ELR (cell line): Measurements from ENCODE around the gene LSM7.
"Not testable (repeated sequence)": the region's sequence is repeated elsewhere in the genome, so short reads cannot be mapped to it uniquely, and the experiment has no call there.

ENCODE experiments used
- DNase-seq: peaks from one replicate; pipeline ENCODE4 v3.0.0-alpha.2; 2015; ENCODE audit warnings: low read depth

Gene LSM7

DNA sequence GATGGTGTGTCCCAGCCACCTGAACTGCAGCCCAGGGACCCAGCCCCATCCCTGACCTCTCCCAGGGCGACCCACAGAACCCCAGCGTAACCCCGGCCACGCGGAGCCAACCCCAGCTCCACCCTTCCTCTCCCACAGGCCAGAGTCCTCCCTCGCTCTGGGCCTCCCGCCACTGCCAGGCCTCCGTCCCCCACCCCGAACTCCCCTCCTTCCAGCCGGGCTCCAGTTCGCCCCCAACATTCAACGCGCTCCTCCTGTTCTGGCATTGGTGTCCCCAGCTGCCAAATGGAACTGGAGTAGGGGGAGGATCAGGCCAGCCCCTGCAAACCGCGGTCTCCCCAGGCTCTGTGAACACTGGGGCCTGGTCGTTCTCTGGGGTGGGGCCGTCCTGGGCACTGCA lies 27.9 kb downstream of the LSM7 start:
- DNase-seq = no peak

DNA sequence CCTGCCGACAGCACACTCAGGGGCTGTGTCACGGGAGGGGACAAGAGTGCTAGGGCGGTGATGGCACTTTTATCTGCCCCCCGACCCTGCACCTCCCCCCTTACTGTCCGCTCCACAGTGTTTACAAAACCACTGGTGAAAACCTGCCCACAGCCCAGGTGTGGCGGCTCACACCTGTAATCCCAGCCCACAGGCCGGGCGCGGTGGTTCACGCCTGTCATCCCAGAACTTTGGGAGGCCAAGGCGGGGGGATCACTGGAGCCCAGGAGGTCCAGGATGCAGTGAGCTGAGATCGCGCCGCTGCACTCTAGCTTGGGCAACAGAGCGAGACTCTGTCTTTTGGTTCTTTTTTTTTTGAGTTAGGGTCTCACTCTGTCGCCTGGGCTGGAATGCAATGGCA lies 32.2 kb downstream of the LSM7 start:
- DNase-seq = no peak

GRCh38 chr19:2294687-2295335 lies 33.6 kb downstream of the LSM7 start:
- peak; percentile 28 for DNase-seq

DNA sequence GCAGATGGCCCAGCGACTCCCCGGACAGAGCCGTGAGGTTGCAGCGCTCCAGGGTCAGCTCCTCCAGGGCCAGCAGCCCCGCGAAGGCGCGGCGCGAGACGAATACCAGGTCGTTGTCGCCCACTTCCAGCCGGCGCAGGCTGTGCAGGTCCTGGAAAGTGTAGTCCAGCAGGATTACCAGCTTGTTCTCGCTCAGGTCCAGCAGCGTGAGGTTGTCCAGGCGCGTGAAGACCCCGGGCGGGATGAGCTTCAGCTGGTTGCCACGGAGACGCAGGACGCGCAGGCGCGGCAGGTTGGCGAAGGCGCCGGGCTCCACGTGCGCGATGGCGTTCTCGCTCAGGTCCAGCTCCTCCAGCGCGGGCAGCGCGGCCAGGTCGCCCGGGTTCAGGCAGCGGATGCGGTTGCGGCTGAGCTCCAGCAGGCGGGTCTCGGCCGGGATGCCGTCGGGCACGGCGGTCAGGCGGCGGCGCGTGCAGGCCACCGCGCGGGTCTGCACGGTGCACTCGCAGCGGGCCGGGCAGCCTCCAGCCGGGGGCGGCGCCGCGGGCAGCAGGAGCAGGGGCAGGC lies 37.1 kb downstream of the LSM7 start:
- peak; percentile 44 for DNase-seq

DNA sequence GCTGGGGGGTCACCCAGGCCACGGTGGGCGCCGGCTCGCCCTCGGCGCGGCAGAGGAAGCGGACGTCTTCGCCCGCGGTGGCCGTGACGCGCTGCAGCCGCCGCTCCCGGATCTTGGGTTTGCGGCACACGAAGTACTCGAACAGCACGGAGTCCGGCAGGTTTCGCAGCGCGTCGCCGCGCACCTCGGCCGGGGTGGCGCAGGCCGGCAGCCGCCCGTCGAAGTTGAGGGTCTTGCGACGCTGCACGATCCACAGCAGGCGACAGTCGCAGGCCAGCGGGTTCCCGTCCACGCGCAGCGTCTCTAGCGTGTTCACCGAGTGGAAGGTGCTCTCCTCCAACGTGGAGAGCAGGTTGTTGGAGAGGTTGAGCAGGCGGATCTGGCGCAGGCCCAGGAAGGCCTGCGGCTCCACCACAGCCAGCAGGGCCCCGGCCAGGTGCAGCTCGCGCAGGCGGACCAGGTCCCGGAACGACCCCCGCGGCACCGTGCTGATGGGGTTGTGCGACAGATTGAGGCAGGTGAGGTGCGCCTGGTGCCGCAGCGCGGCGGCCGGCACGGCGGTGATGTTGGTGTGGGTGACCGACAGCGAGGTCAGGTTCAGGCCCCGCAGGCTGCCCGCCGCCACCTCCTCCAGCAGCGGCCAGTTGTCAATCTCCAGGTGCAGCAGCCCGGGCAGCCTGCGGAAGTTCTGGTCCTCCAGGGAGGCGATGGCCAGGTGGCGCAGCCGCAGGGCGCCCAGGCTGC lies 37.8 kb downstream of the LSM7 start:
- no peak for DNase-seq

DNA sequence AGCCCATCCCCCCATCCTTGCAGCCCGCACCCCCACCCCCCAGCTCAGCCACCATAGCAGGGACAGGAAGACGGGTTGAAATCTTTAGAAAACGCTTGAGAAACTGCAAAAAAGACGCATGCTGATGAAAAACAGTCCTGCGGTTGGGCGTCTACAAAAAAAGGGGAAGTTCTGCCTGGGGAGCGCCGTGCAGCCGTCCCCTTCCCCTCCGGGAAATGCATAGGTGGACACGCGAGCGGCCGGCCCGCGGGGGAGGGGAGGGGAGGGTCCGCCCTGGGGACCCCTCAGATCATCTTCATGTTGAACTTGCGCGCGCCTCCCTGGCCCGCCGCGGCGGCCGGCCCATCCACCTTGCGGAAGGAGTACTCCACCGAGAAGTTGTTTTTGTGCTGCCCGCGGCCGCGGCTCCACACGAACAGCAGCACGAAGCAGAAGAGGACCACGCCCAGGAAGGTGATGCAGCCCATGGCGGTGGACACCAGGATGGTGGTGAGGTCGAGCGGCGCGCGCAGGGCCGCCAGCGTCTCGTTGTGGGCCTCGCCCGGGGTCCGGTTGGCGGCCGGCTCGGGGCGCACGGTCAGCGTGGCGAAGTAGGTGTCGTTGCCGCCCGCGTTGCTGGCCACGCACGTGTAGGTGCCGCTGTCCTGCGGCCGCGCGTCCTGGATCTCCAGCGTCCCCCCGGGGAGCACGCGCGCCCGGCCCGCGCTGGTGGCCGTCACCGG lies 38.5 kb downstream of the LSM7 start:
- DNase-seq = peak; percentile 31

DNA sequence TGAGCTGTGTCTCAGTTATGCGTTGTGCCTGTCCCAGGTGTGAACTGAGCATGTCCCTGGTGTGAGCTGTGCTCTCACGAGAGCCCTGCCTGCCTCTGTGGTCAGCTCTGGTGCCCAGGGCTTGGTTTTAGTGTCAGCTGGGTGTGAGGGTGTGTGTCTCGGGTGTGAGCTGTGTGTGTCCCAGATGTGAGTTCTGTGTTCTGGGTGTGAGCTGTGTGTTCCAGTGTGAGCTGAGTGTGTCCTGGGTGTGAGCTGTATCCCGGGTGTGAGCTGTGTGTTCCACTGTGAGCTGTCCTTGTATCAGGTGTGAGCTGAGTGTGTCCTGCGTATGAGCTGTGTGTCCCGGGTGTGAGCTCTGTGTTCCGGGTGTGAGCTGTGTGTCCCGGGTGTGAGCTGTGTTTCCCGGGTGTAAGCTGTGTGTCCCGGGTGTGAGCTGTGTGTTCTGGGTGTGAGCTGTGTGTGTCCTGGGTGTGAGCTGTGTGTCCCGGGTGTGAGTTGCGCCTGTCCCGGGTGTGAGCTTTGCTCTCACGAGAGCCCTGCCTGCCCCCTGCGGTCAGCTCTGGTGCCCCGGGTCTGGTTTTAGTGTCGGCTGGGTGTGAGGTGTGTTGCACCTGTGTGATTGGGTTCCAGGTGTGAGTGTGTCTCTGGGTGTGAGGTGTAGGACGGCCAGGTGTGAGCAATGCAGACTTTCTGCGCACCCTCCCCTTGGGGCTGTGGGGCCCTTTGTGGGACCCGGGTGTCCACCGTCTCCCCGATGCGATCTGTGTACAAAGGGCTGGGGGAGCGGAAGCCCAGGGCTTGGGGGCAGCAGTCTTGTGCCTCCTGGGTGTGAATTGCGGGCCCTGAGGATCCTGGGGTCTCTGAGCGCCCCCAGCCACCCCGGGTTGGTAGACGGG lies 39.3 kb downstream of the LSM7 start:
- no peak for DNase-seq

- no peak for DNase-seq
Observed at GRCh38 chr19:2288338-2288817, 40.0 kb downstream of the LSM7 start.

- DNase-seq = no peak
Observed at GRCh38 chr19:2287585-2288337, 40.6 kb downstream of the LSM7 start.

DNA sequence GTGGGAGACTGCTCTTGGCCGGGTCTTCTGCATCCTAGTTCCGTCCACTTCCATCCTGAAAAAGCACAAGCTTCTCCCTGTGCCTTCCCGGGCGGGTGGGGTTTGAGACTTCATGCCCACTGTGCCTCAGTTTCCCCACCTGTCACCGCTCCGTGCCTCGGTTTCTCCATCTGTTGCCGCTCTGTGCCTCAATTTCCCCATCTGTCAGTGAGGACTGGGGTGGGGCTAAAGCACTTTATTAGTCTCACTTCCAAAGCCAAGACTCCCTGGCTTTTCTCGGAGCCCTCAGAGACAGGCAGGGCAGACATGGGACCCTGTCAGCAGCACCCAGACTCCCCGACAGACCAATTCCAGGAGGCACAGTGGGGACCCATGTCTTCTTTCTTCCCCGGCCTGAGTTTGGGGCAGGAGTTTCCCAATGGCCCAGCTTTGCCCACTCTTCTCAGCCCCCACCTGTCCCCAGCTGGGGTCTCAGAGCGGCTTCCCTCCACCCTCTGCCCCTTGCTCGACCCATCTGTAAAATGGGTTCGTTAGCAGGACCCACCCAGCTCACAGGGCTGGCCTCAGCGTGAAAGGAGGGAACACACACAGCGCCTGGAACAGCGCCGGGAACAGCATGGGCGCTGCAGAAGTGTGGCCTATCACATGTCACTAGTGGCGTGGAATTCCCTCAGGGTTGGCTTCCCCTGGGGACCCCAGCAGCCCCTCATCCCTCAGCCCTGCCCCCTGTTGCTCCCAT lies 41.8 kb downstream of the LSM7 start:
- no peak for DNase-seq

- no peak for DNase-seq
Observed at GRCh38 chr19:2283835-2284507, 44.4 kb downstream of the LSM7 start.

- DNase-seq = no peak
Observed at GRCh38 chr19:2282862-2283237, 45.5 kb downstream of the LSM7 start.

GRCh38 chr19:2282062-2282861 lies 46.1 kb downstream of the LSM7 start, which contains the start of gene PEAK3:
TSS of gene PEAK3 (minus strand) at chr19:2282175. CDS start at chr19:2280931, 1,244 bp downstream.
- peak; percentile 58 for DNase-seq

DNA sequence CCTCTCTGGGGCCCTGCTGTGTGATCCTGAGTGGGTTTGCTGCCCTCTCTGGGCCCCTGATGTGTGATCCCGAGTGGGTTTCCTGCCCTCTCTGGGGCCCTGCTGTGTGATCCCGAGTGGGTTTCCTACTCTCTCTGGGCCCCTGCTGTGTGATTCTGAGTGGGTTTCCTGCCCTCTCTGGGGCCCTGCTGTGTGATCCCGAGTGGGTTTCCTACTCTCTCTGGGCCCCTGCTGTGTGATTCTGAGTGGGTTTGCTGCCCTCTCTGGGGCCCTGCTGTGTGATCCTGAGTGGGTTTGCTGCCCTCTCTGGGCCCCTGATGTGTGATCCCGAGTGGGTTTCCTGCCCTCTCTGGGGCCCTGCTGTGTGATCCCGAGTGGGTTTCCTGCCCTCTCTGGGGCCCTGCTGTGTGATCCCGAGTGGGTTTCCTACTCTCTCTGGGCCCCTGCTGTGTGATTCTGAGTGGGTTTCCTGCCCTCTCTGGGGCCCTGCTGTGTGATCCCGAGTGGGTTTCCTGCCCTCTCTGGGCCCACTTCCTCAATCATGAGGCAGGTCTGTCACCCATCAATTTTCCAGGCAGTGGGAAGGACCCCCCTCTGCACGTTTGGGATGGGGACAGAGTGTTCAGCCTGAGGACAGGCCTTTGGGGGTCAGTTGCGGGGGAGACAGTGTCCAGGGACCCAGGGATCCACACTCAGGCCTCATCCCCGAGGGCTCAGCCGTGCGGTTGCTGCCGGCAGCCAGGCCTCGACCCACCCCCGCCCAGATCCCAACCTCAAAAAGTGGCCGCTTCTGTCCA lies 46.9 kb downstream of the LSM7 start:
- not testable (repeated sequence) for DNase-seq

- DNase-seq = no peak
Observed at GRCh38 chr19:2280633-2281264, 47.6 kb downstream of the LSM7 start.

DNA sequence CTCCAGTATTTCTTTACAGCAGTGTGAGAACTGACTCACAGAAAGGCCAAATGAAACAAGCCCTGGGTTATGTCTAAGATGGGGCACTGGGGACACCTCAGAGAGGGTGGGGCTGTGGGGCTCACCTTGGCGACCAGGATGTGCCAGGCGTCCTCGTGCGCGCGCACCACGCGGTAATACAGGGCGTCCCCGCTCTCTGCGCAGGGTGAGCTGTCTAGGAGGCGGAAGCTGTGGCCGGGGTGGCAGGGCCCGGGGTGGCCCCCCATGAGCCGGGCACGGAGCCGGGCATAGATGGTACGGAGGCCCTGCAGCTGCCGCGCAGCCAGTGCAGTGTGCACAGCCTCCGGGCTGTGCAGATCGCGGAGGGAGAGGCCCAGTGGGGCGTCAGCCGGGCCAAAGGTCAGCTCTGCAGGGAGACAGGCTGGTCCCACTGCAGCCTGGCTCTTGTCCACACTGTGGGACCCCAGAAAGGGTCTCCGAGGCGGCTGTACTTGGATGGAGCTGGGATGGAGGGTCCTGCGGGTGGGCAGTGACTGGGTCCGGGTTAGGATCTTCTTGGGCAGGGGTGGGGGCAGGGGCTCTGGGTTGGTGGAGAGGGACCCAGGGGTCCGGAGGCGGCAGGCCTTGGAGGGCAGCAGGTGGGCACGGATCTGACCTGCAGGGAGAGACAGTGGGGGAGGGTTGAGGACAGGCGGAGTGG lies 49.8 kb downstream of the LSM7 start:
- DNase-seq = no peak

DNA sequence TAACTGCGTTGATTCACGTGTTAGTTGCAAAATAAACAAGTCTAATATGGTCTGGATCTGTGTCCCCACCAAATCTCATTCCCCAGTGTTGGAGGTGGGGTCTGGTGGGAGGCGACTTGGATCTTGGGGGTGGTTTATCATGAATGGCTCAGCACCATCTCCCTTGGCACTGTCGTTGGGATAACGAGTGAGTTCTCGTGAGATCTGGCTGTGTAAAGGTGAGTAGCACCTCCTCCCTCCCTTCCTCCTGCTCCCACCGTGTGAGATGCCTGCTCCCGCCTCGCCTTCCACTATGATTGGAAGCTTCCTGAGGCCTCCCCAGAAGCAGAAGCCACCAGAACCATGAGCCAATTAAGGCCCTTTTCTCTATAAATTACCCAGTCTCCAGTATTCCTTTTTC lies 51.2 kb downstream of the LSM7 start:
- DNase-seq = no peak
